GM12801 (cell line): ENCODE data around the gene EFNA5.

ENCODE experiments used
- TF ChIP-seq, protein P1 (sequence below): IDR thresholded peaks from one replicate; pipeline ENCODE4 v1.5.1; 2011; ENCODE audit warnings: control low read depth; ENCODE audit not compliant: insufficient read length; ENCODE audit errors: extremely low read depth

The EFNA5 gene

GRCh38 chr5:107570181-107570580 lies 100.6 kb downstream of the EFNA5 start:
- TF ChIP-seq, protein P1, sequence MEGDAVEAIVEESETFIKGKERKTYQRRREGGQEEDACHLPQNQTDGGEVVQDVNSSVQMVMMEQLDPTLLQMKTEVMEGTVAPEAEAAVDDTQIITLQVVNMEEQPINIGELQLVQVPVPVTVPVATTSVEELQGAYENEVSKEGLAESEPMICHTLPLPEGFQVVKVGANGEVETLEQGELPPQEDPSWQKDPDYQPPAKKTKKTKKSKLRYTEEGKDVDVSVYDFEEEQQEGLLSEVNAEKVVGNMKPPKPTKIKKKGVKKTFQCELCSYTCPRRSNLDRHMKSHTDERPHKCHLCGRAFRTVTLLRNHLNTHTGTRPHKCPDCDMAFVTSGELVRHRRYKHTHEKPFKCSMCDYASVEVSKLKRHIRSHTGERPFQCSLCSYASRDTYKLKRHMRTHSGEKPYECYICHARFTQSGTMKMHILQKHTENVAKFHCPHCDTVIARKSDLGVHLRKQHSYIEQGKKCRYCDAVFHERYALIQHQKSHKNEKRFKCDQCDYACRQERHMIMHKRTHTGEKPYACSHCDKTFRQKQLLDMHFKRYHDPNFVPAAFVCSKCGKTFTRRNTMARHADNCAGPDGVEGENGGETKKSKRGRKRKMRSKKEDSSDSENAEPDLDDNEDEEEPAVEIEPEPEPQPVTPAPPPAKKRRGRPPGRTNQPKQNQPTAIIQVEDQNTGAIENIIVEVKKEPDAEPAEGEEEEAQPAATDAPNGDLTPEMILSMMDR, result no peak

GRCh38 chr5:107567901-107568671 lies 102.7 kb downstream of the EFNA5 start:
- TF ChIP-seq, protein P1, result no peak

DNA sequence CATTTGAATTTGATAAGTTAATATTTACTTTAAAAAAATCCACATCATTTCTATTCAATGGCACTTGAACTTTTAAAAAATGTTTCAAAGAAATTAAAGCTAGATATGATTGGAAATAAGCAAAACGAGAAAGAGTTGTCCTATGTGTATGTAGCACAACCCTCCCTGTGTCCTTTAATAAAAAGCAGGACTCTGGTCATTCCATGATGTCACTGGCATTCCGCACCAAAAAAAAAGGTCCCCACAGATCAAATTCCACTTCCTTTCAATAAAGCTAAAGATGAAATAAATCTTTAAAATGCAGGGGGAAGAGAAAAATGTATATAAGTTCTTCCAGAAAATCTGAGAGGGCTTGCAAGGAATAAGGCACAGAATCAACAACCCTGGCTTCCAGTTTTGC lies 103.8 kb downstream of the EFNA5 start:
- TF ChIP-seq, protein P1, result no peak

DNA sequence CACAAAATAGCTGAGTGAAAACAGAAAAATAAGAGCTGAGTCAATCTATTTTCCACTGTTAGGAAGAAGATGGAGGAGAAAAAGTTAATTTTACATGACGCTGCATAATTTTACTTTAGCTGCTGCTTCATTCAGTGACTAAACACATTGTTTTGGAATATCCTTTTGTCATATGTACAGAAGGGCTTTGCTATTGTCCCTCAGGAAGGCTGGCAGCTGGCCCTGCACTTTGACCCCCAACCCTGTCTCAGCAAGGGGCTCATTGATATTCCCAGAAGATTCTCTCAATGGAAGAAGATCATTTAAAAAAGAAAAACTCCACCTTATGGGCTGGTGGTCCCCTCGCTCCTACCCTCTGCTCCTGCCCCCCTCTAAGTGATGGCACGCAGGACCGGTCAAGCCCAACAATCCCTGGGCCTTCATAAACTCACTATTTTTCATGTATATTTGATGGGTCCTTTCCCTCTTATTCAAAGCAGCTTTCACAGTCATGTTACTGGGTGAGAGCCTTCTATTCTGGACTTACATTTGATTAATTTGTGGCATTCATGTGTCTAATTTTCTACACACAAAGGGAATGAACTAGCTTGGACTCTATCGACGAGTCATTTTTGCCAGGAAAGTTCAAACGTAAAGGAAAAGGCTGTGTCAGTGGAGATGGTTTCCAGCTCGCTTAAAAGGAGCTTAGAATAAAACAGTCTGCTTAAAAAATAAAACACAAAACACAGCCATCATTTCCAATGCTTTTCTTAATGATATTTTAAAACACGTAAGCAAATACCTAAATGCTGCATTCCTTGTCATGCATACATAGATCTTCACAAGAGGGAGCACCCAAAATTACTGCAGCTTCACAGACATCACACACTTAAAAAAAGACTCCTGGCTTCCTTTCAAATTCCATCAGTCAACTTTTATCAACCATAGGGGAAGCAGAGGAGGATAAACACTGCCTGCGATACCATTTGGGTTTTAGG lies 104.7 kb downstream of the EFNA5 start:
- TF ChIP-seq, protein P1, result no peak

- TF ChIP-seq, protein P1, result no peak
These were observed 105.8 kb downstream of the EFNA5 start for GRCh38 chr5:107564931-107565372.

- TF ChIP-seq, protein P1, result no peak
These were observed 106.7 kb downstream of the EFNA5 start for GRCh38 chr5:107563959-107564544.

DNA sequence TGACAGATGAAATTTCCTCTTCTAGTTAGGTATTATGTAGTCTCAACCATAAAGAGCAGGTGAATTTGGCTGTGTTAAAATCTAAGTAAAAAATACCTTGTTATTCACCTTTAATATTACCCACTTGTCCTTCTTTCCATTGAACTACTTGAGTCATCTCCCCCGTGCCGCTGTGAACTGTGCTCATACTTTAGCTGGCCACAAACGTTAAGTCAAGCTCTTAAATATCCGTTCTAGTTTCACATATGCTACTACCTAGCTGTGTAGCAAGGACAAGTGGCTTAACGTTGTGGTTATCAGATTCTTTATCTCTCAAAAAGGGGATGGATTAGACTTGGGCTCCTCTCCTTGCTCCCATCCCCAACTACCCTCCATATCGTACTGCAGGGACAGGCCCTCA lies 110.4 kb downstream of the EFNA5 start:
- TF ChIP-seq, protein P1, result no peak
